Neural progenitor cell (in vitro differentiated cells): Measurements from ENCODE around the gene LRP5. TPM values are rescaled to one million over a fixed set of nuclear protein-coding genes. Genes with fewer than 3 reads are reported as not detected.

ENCODE experiments used
- DNase-seq: peaks from one replicate; pipeline ENCODE4 v3.0.0-alpha.2; 2016; ENCODE audit warnings: low spot score
- H2AFZ ChIP-seq: fragments of 200-600 bp; sonication (generic); replicated peaks from 2 replicates; pipeline ENCODE4 v1.6.1; 2016; ENCODE audit warnings: antibody characterized with exemption
- H3F3A ChIP-seq: fragments of 200-600 bp; sonication (generic); 2 replicates; pipeline ENCODE4 v1.6.1; 2016; ENCODE audit warnings: antibody characterized with exemption, low read depth
- H3K27ac ChIP-seq: fragments of 200-600 bp; sonication (generic); 2 replicates; pipeline ENCODE4 v1.5.1; 2016; ENCODE audit warnings: mild to moderate bottlenecking
- H3K27me3 ChIP-seq: fragments of 200-600 bp; sonication (generic); 2 replicates; pipeline ENCODE4 v1.6.1; 2016; ENCODE audit warnings: mild to moderate bottlenecking, moderate library complexity
- H3K36me3 ChIP-seq: fragments of 200-600 bp; sonication (generic); 2 replicates; pipeline ENCODE4 v1.5.1; 2016
- H3K4me1 ChIP-seq: fragments of 200-600 bp; sonication (generic); 2 replicates; pipeline ENCODE4 v1.6.1; 2016; ENCODE audit warnings: mixed run types
- H3K4me2 ChIP-seq: fragments of 200-600 bp; sonication (generic); 2 replicates; pipeline ENCODE4 v1.6.1; 2016
- H3K4me3 ChIP-seq: fragments of 200-600 bp; sonication (generic); 2 replicates; pipeline ENCODE4 v1.5.1; 2016
- H3K79me2 ChIP-seq: fragments of 200-600 bp; sonication (generic); 2 replicates; pipeline ENCODE4 v1.6.1; 2016; ENCODE audit warnings: low read depth
- H3K9ac ChIP-seq: fragments of 200-600 bp; sonication (generic); 2 replicates; pipeline ENCODE4 v1.6.1; 2016
- H3K9me3 ChIP-seq: fragments of 200-600 bp; sonication (generic); 2 replicates; pipeline ENCODE4 v1.5.1; 2016; ENCODE audit warnings: low read depth
- H4K20me1 ChIP-seq: fragments of 200-600 bp; sonication (generic); 2 replicates; pipeline ENCODE4 v1.6.1; 2016; ENCODE audit warnings: low read depth
- H3K27ac Mint-ChIP-seq: 3 replicates; pipeline ENCODE4 v1.8.0; 2021; ENCODE audit warnings: mixed read lengths
- H3K27me3 Mint-ChIP-seq: 2 replicates; pipeline ENCODE4 v1.8.0; 2022; ENCODE audit warnings: low read depth, mild to moderate bottlenecking, inconsistent platforms, moderate library complexity, mixed read lengths; ENCODE audit not compliant: insufficient read depth
- H3K36me3 Mint-ChIP-seq: 3 replicates; pipeline ENCODE4 v1.8.0; 2021; ENCODE audit warnings: mixed read lengths
- H3K4me1 Mint-ChIP-seq: 3 replicates; pipeline ENCODE4 v1.8.0; 2021; ENCODE audit warnings: mixed read lengths
- H3K4me3 Mint-ChIP-seq: 3 replicates; pipeline ENCODE4 v1.8.0; 2021; ENCODE audit warnings: mild to moderate bottlenecking, moderate library complexity, mixed read lengths
- H3K9me3 Mint-ChIP-seq: 3 replicates; pipeline ENCODE4 v1.8.0; 2020; ENCODE audit warnings: mixed read lengths
- CTCF ChIP-seq: fragments of 200-600 bp; sonication (generic); IDR thresholded peaks from 2 replicates; pipeline ENCODE4 v1.5.1; 2017; ENCODE audit warnings: antibody characterized with exemption, mild to moderate bottlenecking
- EZH2 ChIP-seq: fragments of 200-600 bp; sonication (generic); IDR thresholded peaks from 2 replicates; pipeline ENCODE4 v1.6.1; 2017; ENCODE audit warnings: antibody characterized with exemption, mild to moderate bottlenecking, moderate library complexity
- EZH2phosphoT487 ChIP-seq: fragments of 200-600 bp; sonication (generic); IDR thresholded peaks from 2 replicates; pipeline ENCODE4 v1.6.1; 2017; ENCODE audit warnings: antibody characterized with exemption
- total RNA-seq: library from RNA; depleted of rRNA; stranded (reverse); fragments of >200 nt; gene quantifications from 2 replicates; pipeline ENCODE4 v1.2.3, GENCODE V29; 2015; ENCODE audit warnings: low replicate concordance

The LRP5 gene
- total RNA-seq, 1 donor from 2014 or later, result 7.3 TPM

- H3K9me3 ChIP-seq, result no peaks in the 10 kb centered on the region
- H3F3A ChIP-seq, result no peaks in the 10 kb centered on the region
- no peaks in the 10 kb centered on the region for H3K79me2 ChIP-seq
- H3K9me3 Mint-ChIP-seq, result no peaks in the 10 kb centered on the region
- no peaks in the 10 kb centered on the region for H3K4me1 Mint-ChIP-seq
- H2AFZ ChIP-seq, result no peak overlapping the region
- no peaks in the 10 kb centered on the region for H3K27me3 ChIP-seq
- H3K4me2 ChIP-seq, result no peak overlapping the region
- peaks cover 20% of the 10 kb centered on the region for H3K36me3 Mint-ChIP-seq
- no peaks in the 10 kb centered on the region for H3K4me1 ChIP-seq
- H4K20me1 ChIP-seq, result no peaks in the 10 kb centered on the region
- TF ChIP-seq EZH2, result no peak
- TF ChIP-seq CTCF, result no peak
- no peak for TF ChIP-seq EZH2phosphoT487
- H3K27me3 Mint-ChIP-seq, result no peaks in the 10 kb centered on the region
- no peak overlapping the region for H3K4me3 ChIP-seq
- H3K9ac ChIP-seq, result no peak overlapping the region
- no peak for DNase-seq
- no peaks in the 10 kb centered on the region for H3K36me3 ChIP-seq
- no peak overlapping the region for H3K4me3 Mint-ChIP-seq
- no peak overlapping the region for H3K27ac ChIP-seq
- no peak overlapping the region for H3K27ac Mint-ChIP-seq
Observed at GRCh38 chr11:68411501-68411991, 99.2 kb downstream of the LRP5 start.

GRCh38 chr11:68412593-68413475 lies 100.4 kb downstream of the LRP5 start:
- Histone ChIP-seq H2AFZ (no peak overlapping the region), H3K4me1 (no peaks in the 10 kb centered on the region), H3K9me3 (no peaks in the 10 kb centered on the region), H3K9ac (no peak overlapping the region), H3K27me3 (no peaks in the 10 kb centered on the region), H3F3A (no peaks in the 10 kb centered on the region), H3K36me3 (no peaks in the 10 kb centered on the region), H4K20me1 (no peaks in the 10 kb centered on the region), H3K4me2 (no peak overlapping the region), H3K79me2 (no peaks in the 10 kb centered on the region), H3K4me3 (no peak overlapping the region), H3K27ac (no peak overlapping the region)
- H3K36me3 Mint-ChIP-seq, result peaks cover 24% of the 10 kb centered on the region
- H3K27ac Mint-ChIP-seq, result no peak overlapping the region
- H3K27me3 Mint-ChIP-seq, result no peaks in the 10 kb centered on the region
- no peak for DNase-seq
- TF ChIP-seq CTCF (no peak), EZH2phosphoT487 (no peak), EZH2 (no peak)
- peaks cover 3% of the 10 kb centered on the region for H3K4me1 Mint-ChIP-seq
- H3K4me3 Mint-ChIP-seq, result no peak overlapping the region
- no peaks in the 10 kb centered on the region for H3K9me3 Mint-ChIP-seq

GRCh38 chr11:68413591-68413999 lies 101.2 kb downstream of the LRP5 start:
- Histone ChIP-seq H3K4me3 (no peak overlapping the region), H3K27me3 (no peaks in the 10 kb centered on the region), H3K4me1 (no peaks in the 10 kb centered on the region), H4K20me1 (no peaks in the 10 kb centered on the region), H3K27ac (no peak overlapping the region), H3K9me3 (no peaks in the 10 kb centered on the region), H3K4me2 (no peak overlapping the region), H3K79me2 (no peaks in the 10 kb centered on the region), H3F3A (no peaks in the 10 kb centered on the region), H2AFZ (no peak overlapping the region), H3K36me3 (no peaks in the 10 kb centered on the region), H3K9ac (no peak overlapping the region)
- no peaks in the 10 kb centered on the region for H3K27me3 Mint-ChIP-seq
- no peak overlapping the region for H3K27ac Mint-ChIP-seq
- no peak overlapping the region for H3K4me3 Mint-ChIP-seq
- H3K4me1 Mint-ChIP-seq, result peaks cover 6% of the 10 kb centered on the region
- no peak for DNase-seq
- TF ChIP-seq CTCF, result no peak
- no peak for TF ChIP-seq EZH2
- no peak for TF ChIP-seq EZH2phosphoT487
- no peaks in the 10 kb centered on the region for H3K9me3 Mint-ChIP-seq
- peaks cover 20% of the 10 kb centered on the region for H3K36me3 Mint-ChIP-seq
